Prostate gland (tissue), 2 donors: ENCODE results near the gene LDB2.

ENCODE experiments used
- CTCF ChIP-seq, 4 experiments: fragments of 200-600 bp in 2 of 4; fragments of 450-650 bp in 2 of 4; sonication (generic) in 2 of 4; IDR thresholded peaks; 1 replicate in 3 of 4; 2 replicates in 1 of 4; pipeline ENCODE4 v1.5.1; 2016 to 2019; ENCODE audit warnings: antibody characterized with exemption in 4 of 4, mild to moderate bottlenecking in 2 of 4, moderate library complexity in 2 of 4
- POLR2A ChIP-seq: fragments of 450-650 bp; IDR thresholded peaks from one replicate; pipeline ENCODE4 v1.6.1; 2016; ENCODE audit warnings: antibody characterized with exemption, mild to moderate bottlenecking
- POLR2AphosphoS5 ChIP-seq: sonication (generic); formaldehyde crosslinking; IDR thresholded peaks from one replicate; pipeline ENCODE4 v1.6.1; 2017; ENCODE audit warnings: antibody characterized with exemption

- TF ChIP-seq CTCF (IDR thresholded peaks at IDR 0.05) (no peak), POLR2A (no peak), POLR2AphosphoS5 (no peak)
Observed at GRCh38 chr4:16720761-16721160, 177.7 kb downstream of the LDB2 start.
